SK-N-SH (cell line): ENCODE data around the gene RPL39L.

Experiments used
- CHD2 ChIP-seq: fragments of 150-350 bp; IDR thresholded peaks from 2 replicates; pipeline ENCODE4 v1.6.1; 2018; ENCODE audit warnings: low read length; ENCODE audit not compliant: partially characterized antibody
- CTCF ChIP-seq: fragments of 200-600 bp; sonication (generic); IDR thresholded peaks from 2 replicates; pipeline ENCODE4 v1.6.1; 2017; ENCODE audit warnings: antibody characterized with exemption, mild to moderate bottlenecking, moderate library complexity
- ELF1 ChIP-seq: IDR thresholded peaks from 2 replicates; pipeline ENCODE4 v1.4.0; 2012
- EP300 ChIP-seq, 2 experiments: IDR thresholded peaks; 2 replicates each; pipeline versions ENCODE4 v1.4.0 to v1.6.1; 2012; ENCODE audit warnings: borderline replicate concordance in 1 of 2, low read depth in 1 of 2, low read length in 1 of 2
- FOXM1 ChIP-seq: IDR thresholded peaks from 2 replicates; pipeline ENCODE4 v1.4.0; 2012; ENCODE audit warnings: low read depth, mild to moderate bottlenecking
- GABPA ChIP-seq: IDR thresholded peaks from 2 replicates; pipeline ENCODE4 v1.4.0; 2012; ENCODE audit warnings: low read depth, mild to moderate bottlenecking
- PBX3 ChIP-seq: IDR thresholded peaks from 2 replicates; pipeline ENCODE4; 2012
- POLR2AphosphoS5 ChIP-seq: IDR thresholded peaks from 2 replicates; pipeline ENCODE4 v1.6.1; 2012; ENCODE audit warnings: low read depth, low read length
- RCOR1 ChIP-seq: fragments of 150-350 bp; IDR thresholded peaks from 2 replicates; pipeline ENCODE4 v1.6.1; 2017; ENCODE audit warnings: antibody characterized with exemption, low read length
- RFX5 ChIP-seq: IDR thresholded peaks from 2 replicates; pipeline ENCODE4 v1.6.1; 2012; ENCODE audit warnings: mild to moderate bottlenecking, improper control_type of control experiment, low read length
- SIN3A ChIP-seq: IDR thresholded peaks from 2 replicates; pipeline ENCODE4 v1.6.1; 2012; ENCODE audit warnings: low read depth, mild to moderate bottlenecking, low read length, moderate library complexity, borderline replicate concordance
- YY1 ChIP-seq: IDR thresholded peaks from 2 replicates; pipeline ENCODE4 v1.4.0; 2012; ENCODE audit warnings: low read depth, mild to moderate bottlenecking
- TF ChIP-seq, protein P1 (sequence below): IDR thresholded peaks from 2 replicates; pipeline ENCODE4 v1.4.0; 2012; ENCODE audit warnings: low read depth
- TF ChIP-seq, protein P2 (sequence below): IDR thresholded peaks from 2 replicates; pipeline ENCODE4 v1.4.0; 2012; ENCODE audit warnings: low read depth, borderline replicate concordance

DNA sequence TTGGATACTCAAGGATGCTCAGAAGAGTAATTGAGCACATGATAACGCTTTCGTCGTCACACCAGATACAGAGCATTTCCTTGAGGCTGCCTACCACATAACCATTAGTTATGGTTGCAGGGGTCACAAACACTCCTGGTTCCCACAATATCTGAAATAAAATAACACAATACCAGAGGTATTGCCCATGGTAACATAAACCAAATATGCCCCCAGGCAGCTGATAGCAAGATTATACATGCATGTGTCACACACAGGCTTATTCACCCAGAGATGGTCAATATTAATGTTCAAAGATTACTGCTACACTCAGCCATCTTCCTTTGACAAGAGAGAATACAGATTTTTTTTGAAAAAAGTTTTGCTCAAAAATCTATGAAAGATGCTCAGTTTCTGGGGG, 7.3 kb downstream of the RPL39L start:
- TF ChIP-seq POLR2AphosphoS5 (no peak), CTCF (no peak), SIN3A (no peak), ELF1 (no peak), GABPA (no peak), RCOR1 (no peak), PBX3 (no peak), RFX5 (no peak), CHD2 (no peak), FOXM1 (no peak), YY1 (no peak), EP300 (IDR thresholded peaks at IDR 0.05; ENCODE audit: borderline replicate concordance in 1 of 2, low read depth in 1 of 2, low read length in 1 of 2) (no peak)
- TF ChIP-seq, protein P1, sequence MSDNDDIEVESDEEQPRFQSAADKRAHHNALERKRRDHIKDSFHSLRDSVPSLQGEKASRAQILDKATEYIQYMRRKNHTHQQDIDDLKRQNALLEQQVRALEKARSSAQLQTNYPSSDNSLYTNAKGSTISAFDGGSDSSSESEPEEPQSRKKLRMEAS: no peak
- TF ChIP-seq, protein P2, sequence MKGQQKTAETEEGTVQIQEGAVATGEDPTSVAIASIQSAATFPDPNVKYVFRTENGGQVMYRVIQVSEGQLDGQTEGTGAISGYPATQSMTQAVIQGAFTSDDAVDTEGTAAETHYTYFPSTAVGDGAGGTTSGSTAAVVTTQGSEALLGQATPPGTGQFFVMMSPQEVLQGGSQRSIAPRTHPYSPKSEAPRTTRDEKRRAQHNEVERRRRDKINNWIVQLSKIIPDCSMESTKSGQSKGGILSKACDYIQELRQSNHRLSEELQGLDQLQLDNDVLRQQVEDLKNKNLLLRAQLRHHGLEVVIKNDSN: no peak
